Thymus (tissue), 11 donors: ENCODE measurements around the gene TSHZ2. TPM values are rescaled to one million over a fixed set of nuclear protein-coding genes. Genes with fewer than 3 reads are reported as not detected.

ENCODE experiments used
- DNase-seq, 9 donors: peaks; one replicate each; pipeline ENCODE4 v3.0.0-alpha.2; 2013; ENCODE audit warnings: low spot score in 9 of 9, low read depth in 6 of 9, missing footprints in 1 of 9
- H3K27ac ChIP-seq, 2 donors: one replicate each; pipeline ENCODE4 v1.5.1; 2013; ENCODE audit warnings: control low read depth in 1 of 2, low read depth in 1 of 2, low read length in 1 of 2, mild to moderate bottlenecking in 1 of 2, moderate library complexity in 1 of 2
- H3K27me3 ChIP-seq, 2 donors: one replicate each; pipeline ENCODE4 v1.5.1; 2013; ENCODE audit warnings: low read length in 1 of 2; ENCODE audit not compliant: control insufficient read depth in 2 of 2, insufficient read depth in 1 of 2
- H3K36me3 ChIP-seq, 2 donors: one replicate each; pipeline ENCODE4 v1.5.1; 2013; ENCODE audit warnings: low read length in 1 of 2, mild to moderate bottlenecking in 1 of 2, moderate library complexity in 1 of 2; ENCODE audit not compliant: control insufficient read depth in 2 of 2, insufficient read depth in 2 of 2
- H3K4me1 ChIP-seq, 2 donors: one replicate each; pipeline ENCODE4 v1.5.1; 2013; ENCODE audit warnings: low read length in 2 of 2; ENCODE audit not compliant: control insufficient read depth in 2 of 2, insufficient read depth in 2 of 2
- H3K4me3 ChIP-seq, 2 donors: one replicate each; pipeline ENCODE4 v1.5.1; 2013; ENCODE audit warnings: low read length in 2 of 2, control low read depth in 1 of 2, mild to moderate bottlenecking in 1 of 2
- H3K9me3 ChIP-seq, 2 donors: one replicate each; pipeline ENCODE4 v1.5.1; 2013; ENCODE audit warnings: low read length in 1 of 2, mild to moderate bottlenecking in 1 of 2; ENCODE audit not compliant: control insufficient read depth in 2 of 2, insufficient read depth in 1 of 2
- WGBS: extraction: QIAGEN DNeasy Blood & Tissue Kit; methylation state at CpG from one replicate; pipeline ENCODE4 v1.1.7; 2013; 5-methylcytosine and 5-hydroxymethylcytosine counted together
- polyA plus RNA-seq: library from polyadenylated mRNA; stranded (reverse); fragments of 200-250 nt; gene quantifications from one replicate; pipeline ENCODE4 v1.2.3, GENCODE V29; 2013
- total RNA-seq: library from RNA; stranded (reverse); fragments of 120-200 nt; gene quantifications from one replicate; pipeline ENCODE4 v1.2.4, GENCODE V29; 2013
- donor health status: healthy.

The TSHZ2 gene
- total and polyA plus RNA-seq, 2 donors = 1.4 to 2.4 TPM

DNA sequence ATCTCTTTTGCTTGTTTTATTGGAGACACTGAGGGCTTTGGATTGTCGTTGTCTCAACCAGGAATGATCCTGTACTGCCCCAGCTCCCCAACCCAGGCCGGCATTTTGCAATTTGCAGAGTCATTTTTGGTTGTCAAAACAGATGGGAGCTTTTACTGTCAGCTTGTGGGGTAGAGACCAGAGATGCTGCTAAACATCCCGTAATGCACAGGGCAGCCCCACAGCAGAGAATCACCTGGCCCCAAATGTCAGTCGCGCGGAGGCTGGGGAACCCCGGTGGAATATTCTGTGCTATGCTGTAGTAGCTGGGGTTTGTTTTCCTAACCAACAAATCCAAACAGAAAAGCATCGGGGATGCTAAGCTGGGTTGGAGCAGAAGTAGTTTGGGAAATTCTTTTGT is 99.7 kb downstream of the TSHZ2 start:
- no peak for DNase-seq
- 88% methylated on average over 8 of the region's 8 CpGs for WGBS
- Histone ChIP-seq H3K4me1 (no peaks in the 10 kb centered on the region), H3K4me3 (no peak overlapping the region), H3K27me3 (no peaks in the 10 kb centered on the region), H3K27ac (no peak overlapping the region), H3K36me3 (no peaks in the 10 kb centered on the region), H3K9me3 (no peaks in the 10 kb centered on the region)

DNA sequence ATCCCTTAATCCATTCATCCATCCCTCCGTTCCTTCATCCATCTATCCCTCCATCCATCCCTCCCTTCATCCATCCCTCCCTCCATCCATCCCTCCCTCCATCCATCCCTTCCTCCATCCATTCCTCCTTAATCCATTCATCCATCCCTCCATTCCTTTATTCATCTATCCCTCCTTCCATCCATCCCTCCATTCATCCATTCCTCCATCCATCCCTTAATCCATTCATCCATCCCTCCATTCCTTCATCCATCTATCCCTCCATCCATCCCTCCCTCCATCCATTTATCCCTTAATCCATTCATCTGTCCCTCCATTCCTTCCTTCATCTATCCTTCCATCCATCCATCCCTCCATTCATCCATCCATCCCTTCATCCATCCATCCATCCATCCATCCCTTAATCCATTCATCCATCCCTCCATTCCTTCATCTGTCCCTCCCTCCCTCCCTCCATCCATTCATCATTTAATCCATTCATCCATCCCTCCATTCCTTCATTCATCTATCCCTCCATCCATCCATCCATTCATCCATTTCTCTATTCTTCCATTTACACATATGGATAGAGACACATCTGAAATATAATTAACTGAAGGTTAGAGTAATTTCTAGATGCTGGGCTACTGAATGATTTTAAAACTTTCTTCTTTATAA is 100.9 kb downstream of the TSHZ2 start:
- no peak for DNase-seq
- WGBS = 98% methylated on average over 1 of the region's 1 CpG
- H3K27me3 ChIP-seq = no peaks in the 10 kb centered on the region
- no peak overlapping the region for H3K4me3 ChIP-seq
- no peak overlapping the region for H3K27ac ChIP-seq
- H3K9me3 ChIP-seq = no peaks in the 10 kb centered on the region
- H3K4me1 ChIP-seq = no peaks in the 10 kb centered on the region
- H3K36me3 ChIP-seq = no peaks in the 10 kb centered on the region

GRCh38 chr20:53073636-53074415 is 101.7 kb downstream of the TSHZ2 start:
- no peak for DNase-seq
- no peaks in the 10 kb centered on the region for H3K4me1 ChIP-seq
- no peaks in the 10 kb centered on the region for H3K9me3 ChIP-seq
- H3K27me3 ChIP-seq = no peaks in the 10 kb centered on the region
- H3K4me3 ChIP-seq = no peak overlapping the region
- WGBS = 93% methylated on average over 4 of the region's 4 CpGs
- H3K36me3 ChIP-seq = no peaks in the 10 kb centered on the region
- no peak overlapping the region for H3K27ac ChIP-seq

GRCh38 chr20:53074811-53075314 is 102.7 kb downstream of the TSHZ2 start:
- Histone ChIP-seq H3K4me3 (no peak overlapping the region), H3K27ac (no peak overlapping the region), H3K36me3 (no peaks in the 10 kb centered on the region), H3K9me3 (no peaks in the 10 kb centered on the region), H3K4me1 (no peaks in the 10 kb centered on the region), H3K27me3 (no peaks in the 10 kb centered on the region)
- WGBS = 71% methylated on average over 4 of the region's 4 CpGs
- no peak for DNase-seq

GRCh38 chr20:53076668-53077067 is 104.5 kb downstream of the TSHZ2 start:
- Histone ChIP-seq H3K4me1 (no peaks in the 10 kb centered on the region), H3K36me3 (no peaks in the 10 kb centered on the region), H3K9me3 (no peaks in the 10 kb centered on the region), H3K27me3 (no peaks in the 10 kb centered on the region), H3K27ac (no peak overlapping the region), H3K4me3 (no peak overlapping the region)
- 89% methylated on average over 3 of the region's 3 CpGs for WGBS
- DNase-seq = no peak

GRCh38 chr20:53077373-53078205 is 105.4 kb downstream of the TSHZ2 start:
- Histone ChIP-seq H3K4me1 (no peaks in the 10 kb centered on the region), H3K9me3 (no peaks in the 10 kb centered on the region), H3K4me3 (no peak overlapping the region), H3K36me3 (no peaks in the 10 kb centered on the region), H3K27me3 (no peaks in the 10 kb centered on the region), H3K27ac (no peak overlapping the region)
- DNase-seq = no peak
- 70% methylated on average over 8 of the region's 8 CpGs for WGBS

GRCh38 chr20:53078761-53079160 is 106.6 kb downstream of the TSHZ2 start:
- Histone ChIP-seq H3K4me3 (no peak overlapping the region), H3K4me1 (no peaks in the 10 kb centered on the region), H3K9me3 (no peaks in the 10 kb centered on the region), H3K36me3 (no peaks in the 10 kb centered on the region), H3K27me3 (no peaks in the 10 kb centered on the region), H3K27ac (no peak overlapping the region)
- DNase-seq = no peak
- WGBS = 91% methylated on average over 4 of the region's 4 CpGs

- Histone ChIP-seq H3K9me3 (no peaks in the 10 kb centered on the region), H3K27me3 (no peaks in the 10 kb centered on the region), H3K4me1 (no peaks in the 10 kb centered on the region), H3K4me3 (no peak overlapping the region), H3K36me3 (no peaks in the 10 kb centered on the region), H3K27ac (no peak overlapping the region)
- no peak for DNase-seq
- WGBS = 93% methylated on average over 6 of the region's 6 CpGs
These were observed 107.1 kb downstream of the TSHZ2 start for GRCh38 chr20:53079261-53079691.
